Measurements from ENCODE around the gene PLA2G2E.

GRCh38 chr1:19923953-19924346 is 533 bp upstream of the PLA2G2E start:
- TF ChIP-seq POLR2A (IDR thresholded peaks at IDR 0.05): no peak
- TF ChIP-seq CTCF (IDR thresholded peaks at IDR 0.05): no peak

Measured in esophagus squamous epithelium (tissue), 4 donors.